Large intestine (tissue), 3 donors: ENCODE results near the gene RRAS. TPM values are rescaled to one million over a fixed set of nuclear protein-coding genes. Genes with fewer than 3 reads are reported as not detected.

Source experiments
- DNase-seq, 2 donors: peaks; one replicate each; pipeline versions ENCODE4 v3.0.0 to v3.0.0-alpha.2; 2013
- H3K27ac ChIP-seq: one replicate; pipeline ENCODE4 v1.5.1; 2013; ENCODE audit warnings: low read length
- H3K27me3 ChIP-seq: 2 replicates; pipeline ENCODE4 v1.6.1; 2013; ENCODE audit warnings: low read length; ENCODE audit not compliant: control insufficient read depth, insufficient read depth
- H3K36me3 ChIP-seq: 2 replicates; pipeline ENCODE4 v1.6.1; 2013; ENCODE audit warnings: low read length; ENCODE audit not compliant: control insufficient read depth, insufficient read depth
- H3K4me1 ChIP-seq: one replicate; pipeline ENCODE4 v1.6.1; 2013; ENCODE audit warnings: low read length; ENCODE audit not compliant: control insufficient read depth, insufficient read depth
- H3K4me3 ChIP-seq: one replicate; pipeline ENCODE4 v1.5.1; 2013; ENCODE audit warnings: low read length
- H3K9me3 ChIP-seq: one replicate; pipeline ENCODE4 v1.6.1; 2013; ENCODE audit warnings: mild to moderate bottlenecking, low read depth, low read length, moderate library complexity; ENCODE audit not compliant: control insufficient read depth
- WGBS: methylation state at CpG from one replicate; pipeline ENCODE4 v1.1.5; 2013; ENCODE audit warnings: low lambda C conversion rate; ENCODE audit not compliant: insufficient coverage; 5-methylcytosine and 5-hydroxymethylcytosine counted together
- polyA plus RNA-seq: library from polyadenylated mRNA; unstranded; fragments of 120-200 nt; gene quantifications from one replicate; pipeline ENCODE4 v1.2.1, GENCODE V29; 2013

The RRAS gene
- polyA plus RNA-seq, 1 donor, result 36.8 TPM

GRCh38 chr19:49587227-49587626, 52.7 kb downstream of the RRAS start:
- H3K4me1 ChIP-seq, result no peaks in the 10 kb centered on the region
- no peaks in the 10 kb centered on the region for H3K27me3 ChIP-seq
- H3K27ac ChIP-seq, result no peak overlapping the region
- DNase-seq, result no peak
- H3K9me3 ChIP-seq, result no peaks in the 10 kb centered on the region
- no peaks in the 10 kb centered on the region for H3K36me3 ChIP-seq
- no peak overlapping the region for H3K4me3 ChIP-seq
- no CpG with 5 or more reads among the region's 8 CpGs for WGBS

Other genes with a start within 250 kb of the RRAS start
- not detected for gene PTH2, start 216.7 kb downstream of the RRAS start, polyA plus RNA-seq
- gene GFY, start 214.8 kb downstream of the RRAS start, polyA plus RNA-seq, result not detected
- gene SLC17A7, start 198.6 kb downstream of the RRAS start, polyA plus RNA-seq, result 0.19 TPM
- 80.8 TPM for gene PIH1D1, start 188.3 kb downstream of the RRAS start, polyA plus RNA-seq
- gene ALDH16A1, start 186.9 kb downstream of the RRAS start, polyA plus RNA-seq, result 27.5 TPM
- gene FLT3LG, start 165.9 kb downstream of the RRAS start, polyA plus RNA-seq, result 6.6 TPM
- 3,839 TPM for gene RPL13A, start 152.5 kb downstream of the RRAS start, polyA plus RNA-seq
- gene RPS11, start 143.7 kb downstream of the RRAS start, polyA plus RNA-seq, result 3,330 TPM
- gene FCGRT, start 127.5 kb downstream of the RRAS start, polyA plus RNA-seq, result 510 TPM
- 59.7 TPM for gene RCN3, start 112.1 kb downstream of the RRAS start, polyA plus RNA-seq
- 51.3 TPM for gene NOSIP, start 59.6 kb downstream of the RRAS start, polyA plus RNA-seq
- 11.4 TPM for gene PRRG2, start 58.8 kb downstream of the RRAS start, polyA plus RNA-seq
- 19.1 TPM for gene PRR12, start 49.0 kb downstream of the RRAS start, polyA plus RNA-seq
- gene SCAF1, start 2.1 kb upstream of the RRAS start, polyA plus RNA-seq, result 35.4 TPM
- 95.2 TPM for gene IRF3, start 25.7 kb upstream of the RRAS start, polyA plus RNA-seq
- 22.4 TPM for gene BCL2L12, start 25.8 kb upstream of the RRAS start, polyA plus RNA-seq
- 125 TPM for gene PRMT1, start 37.1 kb upstream of the RRAS start, polyA plus RNA-seq
- gene ADM5, start 49.5 kb upstream of the RRAS start, polyA plus RNA-seq, result 1.4 TPM
- 7.4 TPM for gene CPT1C, start 51.0 kb upstream of the RRAS start, polyA plus RNA-seq
- gene TSKS, start 123.2 kb upstream of the RRAS start, polyA plus RNA-seq, result 0.15 TPM
- gene AP2A1, start 126.9 kb upstream of the RRAS start, polyA plus RNA-seq, result 60.5 TPM
- 18.4 TPM for gene FUZ, start 173.1 kb upstream of the RRAS start, polyA plus RNA-seq
- gene MED25, start 178.1 kb upstream of the RRAS start, polyA plus RNA-seq, result 57.7 TPM
- gene PTOV1, start 211.0 kb upstream of the RRAS start, polyA plus RNA-seq, result 153 TPM
- gene PNKP, start 227.4 kb upstream of the RRAS start, polyA plus RNA-seq, result 61.2 TPM
- 38.5 TPM for gene AKT1S1, start 237.2 kb upstream of the RRAS start, polyA plus RNA-seq
- gene TBC1D17, start 237.6 kb upstream of the RRAS start, polyA plus RNA-seq, result 31.6 TPM